Amniotic epithelial cell (primary cell): Measurements from ENCODE around the gene PRDM16.

Source experiments
- DNase-seq: peaks from one replicate; pipeline ENCODE4 v3.0.0-alpha.2; 2010; ENCODE audit warnings: low read depth

PRDM16 gene

GRCh38 chr1:3375245-3375644, 306.2 kb downstream of the PRDM16 start:
- no peak for DNase-seq

GRCh38 chr1:3377166-3377565, 308.2 kb downstream of the PRDM16 start:
- no peak for DNase-seq

- no peak for DNase-seq
Observed at GRCh38 chr1:3377604-3378279, 308.7 kb downstream of the PRDM16 start.

- no peak for DNase-seq
Observed at GRCh38 chr1:3378411-3379208, 309.6 kb downstream of the PRDM16 start.

GRCh38 chr1:3379934-3380333, 310.9 kb downstream of the PRDM16 start:
- no peak for DNase-seq

- no peak for DNase-seq
Observed at GRCh38 chr1:3380469-3380868, 311.5 kb downstream of the PRDM16 start.

GRCh38 chr1:3381901-3382300, 312.9 kb downstream of the PRDM16 start:
- no peak for DNase-seq

GRCh38 chr1:3382326-3383057, 313.5 kb downstream of the PRDM16 start:
- no peak for DNase-seq

- no peak for DNase-seq
Observed at GRCh38 chr1:3383679-3384078, 314.7 kb downstream of the PRDM16 start.

- no peak for DNase-seq
Observed at GRCh38 chr1:3384407-3384806, 315.4 kb downstream of the PRDM16 start.

- DNase-seq = no peak
Observed at GRCh38 chr1:3386205-3387002, 317.4 kb downstream of the PRDM16 start.

GRCh38 chr1:3387401-3387800, 318.4 kb downstream of the PRDM16 start:
- no peak for DNase-seq

- no peak for DNase-seq
Observed at GRCh38 chr1:3389093-3389833, 320.3 kb downstream of the PRDM16 start.

GRCh38 chr1:3390291-3390690, 321.3 kb downstream of the PRDM16 start:
- DNase-seq = no peak

- DNase-seq = no peak
Observed at GRCh38 chr1:3391711-3392110, 322.7 kb downstream of the PRDM16 start.

- DNase-seq = no peak
Observed at GRCh38 chr1:3393024-3393986, 324.3 kb downstream of the PRDM16 start.

GRCh38 chr1:3393987-3394920, 325.3 kb downstream of the PRDM16 start:
- DNase-seq = no peak

- no peak for DNase-seq
Observed at GRCh38 chr1:3396411-3396810, 327.4 kb downstream of the PRDM16 start.

- no peak for DNase-seq
Observed at GRCh38 chr1:3397311-3397710, 328.3 kb downstream of the PRDM16 start.
